HG03565 (cell line): ENCODE results near the gene CALML4.
"Not testable (repeated sequence)": the region's sequence is repeated elsewhere in the genome, so short reads cannot be mapped to it uniquely, and the experiment has no call there.

Source experiments
- ATAC-seq: cut with Tn5 transposase; IDR thresholded peaks from one replicate; pipeline ENCODE4 v1.9.1; 2021; ENCODE audit warnings: mild to moderate bottlenecking, moderate library complexity; ENCODE audit not compliant: unreplicated experiment

The CALML4 gene

DNA sequence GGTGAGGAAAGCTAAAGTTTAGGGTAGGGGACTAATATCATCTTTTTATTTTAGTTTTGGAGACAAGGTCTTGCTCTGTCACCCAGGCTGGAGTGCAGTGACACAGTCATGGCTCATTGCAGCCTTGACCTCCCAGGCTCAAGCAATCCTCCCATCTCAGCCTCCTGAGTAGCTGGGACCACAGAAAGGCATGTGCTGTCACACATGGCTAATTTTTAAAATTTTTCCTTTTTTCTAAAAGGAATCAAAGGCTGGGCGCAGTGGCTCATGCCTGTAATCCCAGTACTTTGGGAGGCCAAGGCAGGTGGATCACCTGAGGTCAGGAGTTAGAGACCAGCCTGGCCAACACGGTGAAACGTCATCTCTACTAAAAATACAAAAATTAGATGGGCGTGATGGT lies 20.3 kb upstream of the CALML4 start:
- ATAC-seq: not testable (repeated sequence)

DNA sequence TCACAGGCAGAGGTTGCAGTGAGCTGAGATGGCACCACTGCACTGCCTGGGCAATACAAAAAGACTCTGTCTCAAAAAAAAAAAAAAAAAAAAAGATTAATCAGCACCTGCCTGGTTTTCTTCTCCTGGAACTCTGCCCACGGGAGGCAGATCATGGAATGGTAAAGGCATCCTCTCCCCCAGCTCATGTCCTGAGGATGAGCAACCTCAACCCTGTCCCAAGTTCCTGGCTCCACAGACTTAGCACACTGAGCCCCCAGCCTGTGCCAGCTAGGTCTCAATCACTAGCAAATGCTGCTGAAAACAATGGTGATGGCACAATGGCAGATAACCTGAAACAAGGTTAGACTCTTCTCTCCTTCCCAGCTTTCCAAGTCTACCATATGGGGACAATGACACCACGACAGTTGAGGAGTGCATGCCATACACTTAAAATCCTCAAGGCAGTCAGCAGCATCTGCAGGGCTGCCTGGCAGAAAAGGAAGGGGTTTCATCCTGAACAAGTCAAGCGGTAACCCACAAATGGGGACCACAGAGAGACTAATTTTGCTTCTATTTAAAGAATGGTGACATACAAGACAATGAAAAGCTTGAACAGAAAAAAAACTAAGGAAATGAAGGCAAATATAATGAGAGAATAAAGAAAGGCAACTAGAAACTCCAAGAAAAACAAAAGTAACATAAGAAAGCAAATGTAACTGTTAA lies 19.6 kb upstream of the CALML4 start:
- no peak for ATAC-seq

DNA sequence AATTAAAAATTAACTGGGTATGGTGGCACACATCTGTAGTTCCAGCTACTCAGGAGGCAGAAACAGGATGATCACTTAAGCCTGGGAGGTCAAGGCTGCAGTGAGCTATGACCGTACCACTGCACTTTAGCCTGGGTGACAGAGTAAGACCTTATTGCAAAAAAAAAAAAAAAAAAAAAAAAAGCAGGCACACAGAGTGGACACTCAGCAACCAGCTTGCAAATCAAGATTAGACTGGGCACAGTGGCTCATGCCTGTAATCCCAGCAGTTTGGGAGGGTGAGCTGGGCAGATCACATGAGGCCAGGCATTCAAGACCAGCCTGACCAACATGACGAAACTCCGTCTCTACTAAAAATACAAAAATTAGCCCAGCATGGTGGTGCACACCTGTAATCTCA lies 19.0 kb upstream of the CALML4 start:
- ATAC-seq: no peak

DNA sequence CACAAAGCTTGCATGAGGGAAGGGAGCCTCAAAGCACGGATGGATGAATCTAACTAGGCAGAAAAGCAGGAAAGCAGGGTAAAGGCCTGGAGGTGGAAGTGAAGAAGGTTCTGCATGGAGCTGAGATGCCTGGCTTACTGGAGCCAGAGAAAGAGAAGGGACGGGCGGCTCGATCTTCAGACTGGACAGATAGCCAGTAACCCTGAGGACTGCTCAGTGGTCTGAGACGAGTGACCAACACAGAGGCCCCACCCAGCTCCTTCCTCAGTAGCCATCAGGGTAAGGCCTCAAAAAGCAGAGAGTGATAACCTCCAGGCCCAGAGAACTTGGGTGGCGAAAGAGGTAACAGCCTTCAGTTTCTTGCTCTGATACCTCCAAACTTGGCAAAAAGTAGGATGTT lies 18.0 kb upstream of the CALML4 start:
- no peak for ATAC-seq

DNA sequence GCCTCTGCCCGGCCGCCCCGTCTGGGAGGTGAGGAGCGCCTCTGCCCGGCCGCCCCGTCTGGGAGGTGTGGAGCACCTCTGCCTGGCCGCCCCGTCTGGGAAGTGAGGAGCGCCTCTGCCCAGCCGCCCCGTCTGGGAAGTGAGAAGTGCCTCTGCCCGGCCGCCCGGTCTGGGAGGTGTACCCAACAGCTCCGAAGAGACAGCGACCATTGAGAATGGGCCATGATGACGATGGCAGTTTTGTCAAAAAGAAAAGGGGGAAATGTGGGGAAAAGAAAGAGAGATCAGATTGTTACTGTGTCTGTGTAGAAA lies 17.3 kb upstream of the CALML4 start:
- not testable (repeated sequence) for ATAC-seq

DNA sequence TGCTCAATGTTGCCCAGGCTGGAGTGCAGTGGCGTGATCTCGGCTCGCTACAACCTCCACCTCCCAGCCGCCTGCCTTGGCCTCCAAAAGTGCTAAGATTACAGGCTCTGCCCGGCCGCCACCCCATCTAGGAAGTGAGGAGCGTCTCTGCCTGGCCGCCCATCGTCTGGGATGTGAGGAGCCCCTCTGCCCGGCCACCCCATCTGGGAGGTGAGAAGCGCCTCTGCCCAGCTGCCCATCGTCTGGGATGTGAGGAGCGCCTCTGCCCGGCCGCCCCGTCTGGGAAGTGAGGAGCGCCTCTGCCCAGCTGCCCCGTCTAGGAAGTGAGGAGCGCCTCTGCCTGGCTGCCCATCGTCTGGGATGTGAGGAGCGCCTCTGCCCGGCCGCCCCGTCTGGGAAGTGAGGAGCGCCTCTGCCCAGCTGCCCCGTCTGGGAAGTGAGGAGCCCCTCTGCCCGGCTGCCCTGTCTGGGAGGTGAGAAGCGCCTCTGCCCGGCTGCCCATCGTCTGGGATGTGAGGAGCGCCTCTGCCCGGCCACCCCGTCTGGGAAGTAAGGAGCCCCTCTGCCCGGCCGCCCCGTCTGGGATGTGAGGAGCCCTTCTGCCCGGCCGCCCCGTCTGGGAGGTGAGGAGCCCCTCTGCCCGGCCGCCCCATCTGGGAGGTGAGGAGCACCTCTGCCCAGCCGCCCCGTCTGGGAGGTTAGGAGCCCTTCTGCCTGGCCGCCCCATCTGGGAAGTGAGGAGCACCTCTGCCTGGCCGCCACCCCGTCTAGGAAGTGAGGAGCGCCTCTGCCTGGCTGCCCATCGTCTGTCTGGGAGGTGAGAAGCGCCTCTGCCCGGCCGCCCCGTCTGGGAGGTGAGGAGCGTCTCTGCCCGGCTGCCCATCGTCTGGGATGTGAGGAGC lies 16.6 kb upstream of the CALML4 start:
- not testable (repeated sequence) for ATAC-seq

DNA sequence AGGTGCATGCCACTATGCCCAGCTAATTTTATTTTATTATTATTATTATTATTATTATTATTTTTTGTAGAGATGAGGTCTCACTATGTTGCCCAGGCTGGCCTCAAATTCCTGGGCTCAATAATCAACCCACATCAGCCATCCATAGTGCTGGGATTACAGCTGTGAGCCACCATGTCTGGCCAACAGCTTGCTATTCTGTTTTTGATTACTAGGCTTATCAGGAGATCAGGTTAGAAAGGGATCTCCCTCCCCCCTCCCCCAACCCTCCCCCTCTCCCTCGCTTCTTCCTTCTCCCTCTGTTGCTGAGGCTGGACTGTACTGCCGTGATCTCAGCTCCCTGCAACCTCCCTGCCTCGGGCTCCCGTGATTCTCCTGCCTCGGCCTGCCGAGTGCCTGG lies 15.8 kb upstream of the CALML4 start:
- no peak for ATAC-seq

DNA sequence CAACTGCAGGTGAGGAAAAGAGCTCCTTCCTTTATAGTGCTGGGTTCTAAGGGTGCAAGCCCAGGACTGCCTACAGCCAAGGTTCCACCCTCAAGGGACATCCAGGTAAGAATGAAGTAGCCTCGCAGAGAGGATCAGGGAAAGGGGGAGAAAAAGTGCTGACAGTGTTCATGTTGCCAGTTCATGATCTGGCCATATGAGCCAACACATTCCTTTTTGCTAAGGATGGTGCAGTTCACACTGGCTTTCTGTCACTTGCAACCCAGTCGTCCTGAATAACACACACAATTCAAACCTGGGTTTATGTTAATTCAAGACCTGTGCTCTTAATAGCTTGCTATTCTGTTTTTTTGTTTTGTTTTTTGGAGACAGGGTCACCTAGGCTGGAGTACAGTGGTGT lies 15.4 kb upstream of the CALML4 start:
- ATAC-seq: no peak

DNA sequence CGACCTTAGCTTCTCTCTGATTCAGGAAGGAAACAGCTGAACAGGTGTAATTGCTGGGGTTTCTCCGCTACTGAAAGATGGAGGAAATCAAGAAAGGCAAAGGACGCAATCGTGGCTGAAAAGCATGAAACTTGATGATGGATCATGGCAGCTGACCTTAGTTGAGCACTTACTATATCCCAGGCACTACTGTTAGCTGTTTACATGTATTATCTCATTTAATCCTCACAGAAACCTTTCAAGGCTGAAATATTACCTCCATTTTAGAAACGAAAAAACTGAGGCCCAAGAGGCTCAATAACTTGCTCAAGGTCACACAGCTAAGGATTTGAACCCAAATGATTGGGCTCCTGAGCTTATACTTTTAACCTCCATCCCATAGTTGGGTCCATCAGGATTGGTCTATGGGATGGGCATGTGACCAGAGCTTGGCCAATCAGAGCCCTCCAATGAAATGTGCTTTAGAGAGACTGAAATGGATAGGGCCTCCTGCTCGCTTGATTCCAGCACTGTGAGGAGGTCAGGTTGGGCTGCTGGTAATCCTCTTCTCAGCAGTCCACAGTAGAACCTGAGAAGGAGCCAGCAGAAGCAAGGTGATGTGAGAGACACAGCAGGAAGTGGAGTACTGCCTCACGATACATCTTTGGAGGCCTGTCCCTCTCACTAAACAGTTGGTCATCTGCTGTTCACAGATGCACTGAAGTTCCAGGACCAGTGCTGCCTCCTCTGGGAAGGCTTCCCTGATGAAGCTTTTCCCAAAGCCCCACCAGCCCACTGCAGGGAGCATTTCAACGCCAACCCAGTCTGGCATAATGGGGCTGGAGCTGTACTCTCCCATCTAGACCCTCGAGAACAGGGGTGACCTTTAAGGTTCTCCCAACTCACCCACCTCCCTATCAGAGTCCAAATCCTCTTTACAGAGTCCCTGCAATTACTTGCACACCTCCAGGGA lies 14.0 kb upstream of the CALML4 start:
- no peak for ATAC-seq

DNA sequence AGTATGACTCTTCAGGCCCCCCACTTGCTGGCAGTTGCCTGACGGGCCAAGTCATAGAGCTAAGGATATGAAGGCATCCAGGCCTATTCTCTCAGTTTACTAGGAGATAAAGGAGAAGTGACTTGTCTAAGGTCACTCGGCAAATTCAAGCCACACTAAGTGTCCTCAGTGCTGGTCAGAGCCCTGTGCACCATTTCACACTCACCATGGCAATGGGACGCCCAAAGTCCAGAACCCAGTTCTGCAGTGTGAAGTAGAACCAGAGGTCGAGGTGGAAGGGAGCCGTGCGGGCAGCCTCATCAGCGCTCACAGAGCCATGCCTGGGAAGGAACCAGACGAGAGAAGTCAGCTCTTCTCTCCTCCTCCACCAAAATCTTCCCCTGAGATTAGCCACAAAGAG lies 13.2 kb upstream of the CALML4 start:
- ATAC-seq: no peak

DNA sequence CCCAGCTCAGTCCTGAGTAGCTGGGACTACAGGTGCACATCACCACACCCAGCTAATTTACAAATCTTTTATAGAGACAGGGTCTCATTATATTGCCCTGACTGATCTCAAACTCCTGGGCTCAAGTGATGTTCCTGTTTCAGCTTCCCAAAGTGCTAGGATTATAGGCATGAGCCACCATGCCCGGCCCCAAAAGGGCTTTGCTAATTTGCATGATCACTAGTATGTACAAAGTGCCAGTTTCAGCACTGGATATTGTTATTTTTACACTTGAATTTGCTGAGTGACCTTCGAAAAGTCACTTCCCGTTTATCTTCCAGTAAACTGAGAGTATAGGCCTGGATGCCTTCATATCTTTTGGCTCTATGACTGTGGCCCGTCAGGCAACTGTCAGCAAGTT lies 12.2 kb upstream of the CALML4 start:
- no peak for ATAC-seq

DNA sequence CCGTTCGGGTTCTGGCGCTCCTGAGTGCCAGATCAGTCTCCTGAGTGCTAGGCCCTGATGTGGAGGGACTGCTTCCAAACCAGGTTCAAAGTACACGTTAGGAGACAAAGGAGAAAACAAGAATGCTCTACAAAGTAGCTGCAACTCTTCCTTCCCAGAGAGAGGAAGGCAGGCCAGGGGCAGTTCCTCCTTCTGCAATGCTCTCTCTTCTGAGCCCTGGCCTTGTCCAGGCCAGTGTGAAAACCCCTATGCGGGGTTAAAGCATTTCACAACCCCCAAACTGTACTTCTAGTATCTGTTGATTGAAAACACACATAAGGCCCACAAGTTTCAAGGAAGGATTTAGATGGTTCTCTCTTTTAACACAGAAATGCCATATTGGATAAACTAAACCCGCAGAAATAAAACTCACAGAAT lies 9.7 kb upstream of the CALML4 start:
- no peak for ATAC-seq

DNA sequence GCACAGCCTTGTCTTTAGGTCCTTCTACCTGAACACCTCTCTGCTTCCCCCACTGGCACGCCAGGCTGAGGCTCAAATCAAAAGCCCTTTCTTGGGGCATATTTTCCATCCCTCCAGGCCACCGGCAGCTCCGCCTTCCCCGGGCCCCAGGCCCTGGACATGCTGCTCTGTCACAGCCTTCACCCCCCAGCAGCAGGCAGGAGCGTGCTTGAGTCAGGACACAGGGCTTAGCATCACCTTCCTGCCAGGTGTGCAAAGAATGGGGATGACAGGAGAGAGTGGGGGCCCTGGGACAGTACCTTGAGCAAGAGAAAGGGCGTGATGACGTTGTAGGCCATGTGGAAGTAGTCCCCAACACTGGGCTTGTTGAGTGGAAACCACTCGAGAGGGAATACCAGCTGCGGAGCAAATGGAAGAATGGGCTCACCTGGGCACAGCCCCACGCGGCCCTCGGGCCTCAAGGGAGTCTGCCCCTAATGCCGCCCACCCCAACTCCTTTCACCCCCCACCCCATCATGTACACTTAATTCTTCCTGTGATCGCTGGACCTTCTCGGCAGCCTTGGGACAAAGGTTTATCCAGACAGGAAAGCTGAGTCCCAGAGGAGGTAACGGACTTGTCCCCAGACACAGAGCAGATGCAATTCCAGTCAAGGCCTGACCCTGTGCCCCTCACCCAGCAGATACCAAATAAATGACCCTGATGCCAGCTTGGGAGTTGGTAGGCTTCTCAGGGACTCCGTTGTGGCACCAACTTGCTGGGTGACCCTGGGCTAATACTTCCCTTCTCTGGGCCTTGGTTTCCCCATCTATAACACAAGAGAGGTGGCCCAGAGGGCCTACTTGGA lies 9.1 kb upstream of the CALML4 start:
- no peak for ATAC-seq

DNA sequence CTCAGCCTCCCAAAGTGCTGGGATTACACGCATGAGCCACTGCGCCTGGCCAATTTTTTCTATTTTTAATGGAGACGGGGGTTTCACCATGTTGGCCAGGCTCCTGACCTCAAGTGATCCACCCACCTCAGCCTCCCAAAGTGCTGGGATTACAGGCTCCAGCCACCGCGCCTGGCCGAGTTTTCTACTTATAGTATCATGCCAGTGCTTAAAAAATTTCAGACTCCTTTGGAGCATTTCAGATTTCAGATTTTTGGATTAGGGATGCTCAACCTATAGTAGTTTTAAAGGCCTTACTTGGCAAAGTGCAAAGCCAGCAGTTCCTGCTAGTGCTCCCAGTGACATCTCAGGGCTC lies 8.3 kb upstream of the CALML4 start:
- ATAC-seq: not testable (repeated sequence)

DNA sequence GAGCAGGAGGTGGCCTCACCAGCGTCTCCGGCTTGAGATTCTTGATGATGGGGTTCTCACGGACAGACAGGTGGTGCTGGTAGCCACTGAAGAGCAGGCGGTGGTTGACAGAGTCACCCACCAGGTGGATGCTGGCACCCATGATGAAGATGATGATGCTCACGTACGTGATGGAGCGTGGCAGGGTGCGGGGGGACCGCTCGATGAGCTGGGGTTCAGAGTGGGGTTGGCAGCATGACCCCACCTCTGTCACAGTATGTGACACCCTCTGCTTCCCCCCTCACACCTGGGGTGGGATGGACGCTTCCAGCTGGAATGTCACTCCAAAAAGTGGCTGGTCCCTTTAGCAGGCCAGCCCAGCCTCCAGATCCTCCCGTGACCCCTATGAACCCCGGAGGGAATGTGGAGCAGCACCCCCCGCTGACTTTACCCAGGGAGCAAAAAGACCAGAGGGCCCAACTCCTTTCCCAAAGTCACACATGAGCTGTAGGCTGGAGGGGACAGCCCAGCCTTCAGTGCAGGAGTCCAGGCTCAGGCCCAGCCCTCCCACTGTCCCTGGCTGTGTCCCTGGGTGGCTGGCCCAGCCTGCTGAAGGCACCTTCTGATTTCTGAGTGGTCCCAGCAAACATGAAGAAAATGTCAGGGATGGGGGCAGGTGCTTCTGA lies 6.7 kb upstream of the CALML4 start:
- ATAC-seq: no peak

DNA sequence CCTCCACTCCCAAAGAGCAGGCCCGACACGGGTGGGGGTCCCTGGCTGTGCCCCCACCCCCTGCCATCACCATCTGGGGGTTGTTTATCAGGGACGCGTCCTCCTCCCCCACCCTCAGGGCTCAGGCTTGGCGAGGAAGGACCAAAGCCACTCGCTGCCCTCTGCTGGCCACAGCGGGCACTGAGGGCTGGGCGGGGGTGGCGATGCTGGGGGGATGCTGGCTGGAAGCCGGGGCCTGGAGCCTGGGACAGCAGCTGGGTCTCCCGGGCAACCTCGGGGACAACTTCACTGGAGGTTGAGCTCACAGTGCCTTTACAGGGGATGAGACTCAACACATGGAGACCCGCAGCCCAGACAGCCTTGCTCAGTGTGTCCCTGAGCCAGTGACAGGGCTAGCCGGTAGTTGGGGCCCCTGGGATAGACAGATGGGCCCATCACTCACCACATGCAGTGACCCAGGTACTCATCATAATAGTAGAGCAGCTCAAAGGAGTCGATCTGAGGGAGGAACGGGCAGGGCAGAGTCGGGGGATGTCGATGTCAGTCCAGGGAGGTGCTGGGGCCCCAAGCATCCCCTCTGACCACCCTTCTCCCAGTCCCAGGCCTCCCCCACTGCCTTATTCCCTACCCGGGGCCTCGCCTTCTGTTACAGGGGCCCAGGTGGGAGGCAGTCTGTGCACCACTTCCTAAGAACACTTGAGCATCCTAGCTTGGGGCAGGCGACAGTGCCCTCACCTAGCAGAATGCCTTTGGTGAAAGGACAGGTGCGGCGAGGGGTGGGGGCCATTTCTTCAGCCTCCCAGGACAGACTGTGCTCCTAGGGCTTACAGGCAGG lies 5.9 kb upstream of the CALML4 start:
- ATAC-seq: no peak

DNA sequence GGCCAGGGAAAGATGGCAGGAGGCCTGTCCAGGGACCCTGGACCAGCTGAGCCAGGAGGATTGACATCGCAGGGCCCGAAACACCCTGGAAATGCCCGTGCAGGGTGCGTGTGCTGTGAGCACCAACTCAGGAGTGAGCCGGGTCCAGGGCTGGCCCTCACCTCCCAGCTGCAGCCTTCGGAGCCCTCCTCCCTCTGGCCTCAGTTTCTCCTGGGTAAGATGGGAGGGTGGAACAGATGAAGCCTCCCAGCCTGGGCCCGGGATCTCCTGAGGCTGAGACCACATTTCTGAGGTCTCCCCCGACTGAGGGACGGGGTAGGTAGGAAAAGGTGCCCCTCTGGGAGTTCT lies 5.3 kb upstream of the CALML4 start:
- no peak for ATAC-seq

DNA sequence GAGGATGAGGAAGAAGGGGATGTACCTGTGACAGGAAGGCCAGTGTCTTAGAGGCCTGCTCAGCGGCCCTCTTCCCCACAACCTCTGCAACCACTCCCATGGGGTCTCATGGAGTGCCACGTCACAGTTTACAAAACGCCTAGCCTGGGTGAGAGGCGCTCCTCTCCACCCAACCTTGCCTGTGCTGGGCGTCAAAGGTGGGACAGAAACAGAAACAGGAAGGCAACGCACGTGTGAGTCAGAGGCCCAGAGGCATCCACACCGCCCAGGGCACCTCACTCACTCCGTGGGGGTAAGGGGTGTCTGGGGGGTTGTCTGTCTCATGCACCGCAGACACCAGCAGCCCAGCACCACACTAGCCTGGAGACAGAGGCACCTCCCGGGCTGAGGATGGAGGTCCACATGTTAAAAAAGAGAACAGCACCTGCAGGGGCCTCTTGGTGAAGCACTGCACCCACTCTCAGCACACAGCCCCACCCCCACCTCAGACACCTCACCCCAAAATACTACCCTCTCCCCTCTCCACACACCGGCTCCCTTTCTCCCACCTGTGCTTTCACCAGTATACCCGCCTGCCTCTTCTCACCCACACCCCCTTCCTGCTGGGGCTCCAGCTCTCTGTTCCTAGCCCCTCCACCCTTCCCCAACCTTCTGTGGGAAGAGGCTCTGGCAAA lies 4.7 kb upstream of the CALML4 start:
- no peak for ATAC-seq

DNA sequence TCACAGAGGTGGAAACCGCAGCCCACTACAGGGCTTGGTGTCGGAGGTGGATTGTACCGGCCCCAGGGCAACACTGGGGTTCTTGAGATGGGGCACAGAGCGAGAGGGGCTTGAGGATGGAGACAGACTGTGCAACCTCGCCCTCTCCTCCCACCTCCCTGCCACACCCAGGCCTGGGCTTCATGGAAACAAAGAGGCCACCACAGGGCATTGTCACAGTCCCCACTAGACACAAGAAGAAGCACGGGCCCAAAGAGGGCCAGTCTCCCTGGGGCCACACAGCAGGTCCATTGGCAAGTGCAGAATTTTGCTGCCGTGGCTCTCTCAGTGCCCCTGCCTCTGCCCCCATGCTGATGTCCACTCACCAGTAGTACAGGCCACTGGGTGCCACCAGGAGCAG lies 4.1 kb upstream of the CALML4 start:
- ATAC-seq: no peak
